ENCODE data around the gene MAN1A2.

GRCh38 chr1:117346206-117346928 is 20.9 kb upstream of the MAN1A2 start:
- TF ChIP-seq, protein P1, sequence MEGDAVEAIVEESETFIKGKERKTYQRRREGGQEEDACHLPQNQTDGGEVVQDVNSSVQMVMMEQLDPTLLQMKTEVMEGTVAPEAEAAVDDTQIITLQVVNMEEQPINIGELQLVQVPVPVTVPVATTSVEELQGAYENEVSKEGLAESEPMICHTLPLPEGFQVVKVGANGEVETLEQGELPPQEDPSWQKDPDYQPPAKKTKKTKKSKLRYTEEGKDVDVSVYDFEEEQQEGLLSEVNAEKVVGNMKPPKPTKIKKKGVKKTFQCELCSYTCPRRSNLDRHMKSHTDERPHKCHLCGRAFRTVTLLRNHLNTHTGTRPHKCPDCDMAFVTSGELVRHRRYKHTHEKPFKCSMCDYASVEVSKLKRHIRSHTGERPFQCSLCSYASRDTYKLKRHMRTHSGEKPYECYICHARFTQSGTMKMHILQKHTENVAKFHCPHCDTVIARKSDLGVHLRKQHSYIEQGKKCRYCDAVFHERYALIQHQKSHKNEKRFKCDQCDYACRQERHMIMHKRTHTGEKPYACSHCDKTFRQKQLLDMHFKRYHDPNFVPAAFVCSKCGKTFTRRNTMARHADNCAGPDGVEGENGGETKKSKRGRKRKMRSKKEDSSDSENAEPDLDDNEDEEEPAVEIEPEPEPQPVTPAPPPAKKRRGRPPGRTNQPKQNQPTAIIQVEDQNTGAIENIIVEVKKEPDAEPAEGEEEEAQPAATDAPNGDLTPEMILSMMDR (IDR thresholded peaks at IDR 0.05) = no peak
- TF ChIP-seq POLR2A (IDR thresholded peaks at IDR 0.05) = no peak

Measured in uterus (tissue), 2 donors.